Stimulated activated memory B cell treated with anti-CD40 and anti-IgM and Interleukin-4, amounts not matched to agents 10 μg/mL and 1 μg/mL and 100 μg/mL, for 72 hours (primary cell): Measurements from ENCODE around the gene AQP2.

Source experiments
- ATAC-seq: fragments of 150-1000 bp; cut with Tn5 transposase; 2 replicates; pipeline ENCODE4 v1.10.0; 2021
- H3K27ac Mint-ChIP-seq: one replicate; pipeline ENCODE4 v1.8.0; 2022; ENCODE audit warnings: mild to moderate bottlenecking, mixed read lengths
- H3K27me3 Mint-ChIP-seq: one replicate; pipeline ENCODE4 v1.8.0; 2022; ENCODE audit warnings: mixed read lengths
- H3K36me3 Mint-ChIP-seq: one replicate; pipeline ENCODE4 v1.8.0; 2022; ENCODE audit warnings: mixed read lengths
- H3K4me1 Mint-ChIP-seq: one replicate; pipeline ENCODE4 v1.8.0; 2022; ENCODE audit warnings: mixed read lengths
- H3K4me3 Mint-ChIP-seq: one replicate; pipeline ENCODE4 v1.8.0; 2022; ENCODE audit warnings: mild to moderate bottlenecking, moderate library complexity, mixed read lengths
- H3K9me3 Mint-ChIP-seq: one replicate; pipeline ENCODE4 v1.8.0; 2022; ENCODE audit warnings: mixed read lengths

The AQP2 gene

GRCh38 chr12:49944046-49944445 is 6.5 kb upstream of the AQP2 start:
- no peak for ATAC-seq
- Mint-ChIP-seq H3K36me3 (no peaks in the 10 kb centered on the region), H3K4me3 (no peak overlapping the region), H3K27me3 (peaks cover 30% of the 10 kb centered on the region), H3K27ac (no peak overlapping the region), H3K9me3 (no peaks in the 10 kb centered on the region), H3K4me1 (peaks cover 22% of the 10 kb centered on the region)

- Mint-ChIP-seq H3K36me3 (no peaks in the 10 kb centered on the region), H3K4me3 (no peak overlapping the region), H3K27ac (no peak overlapping the region), H3K27me3 (peaks cover 37% of the 10 kb centered on the region), H3K4me1 (peaks cover 22% of the 10 kb centered on the region), H3K9me3 (no peaks in the 10 kb centered on the region)
- ATAC-seq: no peak
These were observed 5.8 kb upstream of the AQP2 start for GRCh38 chr12:49944718-49945117.

- peak; percentile 93 for ATAC-seq
- H3K27ac Mint-ChIP-seq: peak overlapping the region; percentile 71
These were observed 5.0 kb upstream of the AQP2 start for GRCh38 chr12:49945394-49946080.

DNA sequence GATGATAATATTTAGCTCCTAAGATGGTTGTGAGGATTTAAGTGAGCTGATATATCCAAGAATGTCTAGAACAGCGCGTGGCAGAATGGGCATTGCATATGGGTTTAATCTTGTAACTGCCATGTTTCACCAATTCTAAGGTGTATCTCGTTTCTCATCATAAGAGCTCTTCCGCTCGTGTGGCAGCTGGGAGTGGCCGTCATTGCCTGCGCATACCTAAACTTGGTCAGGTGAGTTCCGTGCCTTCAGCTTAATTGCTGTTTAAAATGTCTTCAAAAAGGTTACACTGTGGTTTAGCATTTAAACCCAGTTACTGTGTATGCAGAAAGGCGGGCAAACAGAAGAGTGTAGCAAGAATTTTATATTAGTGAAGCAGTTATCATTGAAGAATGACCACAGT is 4.5 kb upstream of the AQP2 start:
- ATAC-seq: no peak
- peaks cover 51% of the 10 kb centered on the region for H3K27me3 Mint-ChIP-seq
- H3K27ac Mint-ChIP-seq: peak overlapping the region; percentile 71
- H3K4me3 Mint-ChIP-seq: no peak overlapping the region
- H3K9me3 Mint-ChIP-seq: no peaks in the 10 kb centered on the region
- H3K4me1 Mint-ChIP-seq: peaks cover 22% of the 10 kb centered on the region
- H3K36me3 Mint-ChIP-seq: no peaks in the 10 kb centered on the region

More at GRCh38 chr12:49945394-49946080, 5.0 kb upstream of the AQP2 start:
- peak overlapping the region; percentile 80 for H3K4me3 Mint-ChIP-seq
- H3K9me3 Mint-ChIP-seq: no peaks in the 10 kb centered on the region
- H3K4me1 Mint-ChIP-seq: peaks cover 22% of the 10 kb centered on the region
- no peaks in the 10 kb centered on the region for H3K36me3 Mint-ChIP-seq
- peaks cover 45% of the 10 kb centered on the region for H3K27me3 Mint-ChIP-seq

DNA sequence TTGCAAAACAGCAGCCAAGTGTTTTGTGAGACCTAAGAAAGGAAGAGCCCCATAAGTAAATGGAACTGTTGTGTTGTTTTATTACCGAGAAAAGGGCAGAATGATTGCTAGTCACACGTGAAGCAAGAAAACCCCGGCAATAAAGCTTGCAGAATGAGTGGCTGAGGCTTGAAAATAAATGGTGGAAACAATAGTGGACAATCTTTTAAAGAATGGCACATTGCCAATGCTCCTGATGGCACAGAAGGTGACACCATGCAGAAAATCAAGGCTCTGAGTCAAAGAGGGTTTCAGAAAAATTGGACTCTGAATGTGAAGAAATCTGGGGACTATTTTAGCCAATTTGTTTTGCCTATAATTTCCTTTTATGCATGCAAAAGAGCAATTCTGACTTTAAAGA is 4.0 kb upstream of the AQP2 start:
- no peak overlapping the region for H3K27ac Mint-ChIP-seq
- ATAC-seq: no peak
- H3K4me3 Mint-ChIP-seq: no peak overlapping the region
- H3K27me3 Mint-ChIP-seq: peaks cover 51% of the 10 kb centered on the region
- H3K36me3 Mint-ChIP-seq: no peaks in the 10 kb centered on the region
- peaks cover 22% of the 10 kb centered on the region for H3K4me1 Mint-ChIP-seq
- H3K9me3 Mint-ChIP-seq: no peaks in the 10 kb centered on the region

GRCh38 chr12:49947593-49948226 is 2.8 kb upstream of the AQP2 start:
- peaks cover 52% of the 10 kb centered on the region for H3K27me3 Mint-ChIP-seq
- H3K27ac Mint-ChIP-seq: no peak overlapping the region
- peaks cover 19% of the 10 kb centered on the region for H3K4me1 Mint-ChIP-seq
- H3K9me3 Mint-ChIP-seq: no peaks in the 10 kb centered on the region
- H3K36me3 Mint-ChIP-seq: no peaks in the 10 kb centered on the region
- ATAC-seq: no peak
- H3K4me3 Mint-ChIP-seq: no peak overlapping the region

- H3K36me3 Mint-ChIP-seq: no peaks in the 10 kb centered on the region
- no peaks in the 10 kb centered on the region for H3K9me3 Mint-ChIP-seq
- H3K27ac Mint-ChIP-seq: no peak overlapping the region
- ATAC-seq: no peak
- H3K27me3 Mint-ChIP-seq: peaks cover 66% of the 10 kb centered on the region
- H3K4me1 Mint-ChIP-seq: peaks cover 19% of the 10 kb centered on the region
- H3K4me3 Mint-ChIP-seq: no peak overlapping the region
These were observed 1.4 kb upstream of the AQP2 start for GRCh38 chr12:49948866-49949845.

GRCh38 chr12:49949866-49950265 is 671 bp upstream of the AQP2 start:
- peaks cover 19% of the 10 kb centered on the region for H3K4me1 Mint-ChIP-seq
- no peak overlapping the region for H3K27ac Mint-ChIP-seq

GRCh38 chr12:49951411-49952240 is 1.1 kb downstream of the AQP2 start:
- peaks cover 6% of the 10 kb centered on the region for H3K4me1 Mint-ChIP-seq
- peaks cover 71% of the 10 kb centered on the region for H3K27me3 Mint-ChIP-seq
- no peaks in the 10 kb centered on the region for H3K36me3 Mint-ChIP-seq
- H3K27ac Mint-ChIP-seq: no peak overlapping the region
- ATAC-seq: no peak
- no peaks in the 10 kb centered on the region for H3K9me3 Mint-ChIP-seq
- H3K4me3 Mint-ChIP-seq: no peak overlapping the region

More at GRCh38 chr12:49949866-49950265, 671 bp upstream of the AQP2 start:
- ATAC-seq: no peak
- H3K9me3 Mint-ChIP-seq: no peaks in the 10 kb centered on the region
- no peaks in the 10 kb centered on the region for H3K36me3 Mint-ChIP-seq
- H3K27me3 Mint-ChIP-seq: peaks cover 73% of the 10 kb centered on the region
- no peak overlapping the region for H3K4me3 Mint-ChIP-seq

GRCh38 chr12:49952391-49953055 is 2.0 kb downstream of the AQP2 start:
- Mint-ChIP-seq H3K36me3 (no peaks in the 10 kb centered on the region), H3K27me3 (peaks cover 80% of the 10 kb centered on the region), H3K9me3 (no peaks in the 10 kb centered on the region), H3K4me3 (no peak overlapping the region), H3K27ac (no peak overlapping the region), H3K4me1 (peaks cover 6% of the 10 kb centered on the region)
- no peak for ATAC-seq

DNA sequence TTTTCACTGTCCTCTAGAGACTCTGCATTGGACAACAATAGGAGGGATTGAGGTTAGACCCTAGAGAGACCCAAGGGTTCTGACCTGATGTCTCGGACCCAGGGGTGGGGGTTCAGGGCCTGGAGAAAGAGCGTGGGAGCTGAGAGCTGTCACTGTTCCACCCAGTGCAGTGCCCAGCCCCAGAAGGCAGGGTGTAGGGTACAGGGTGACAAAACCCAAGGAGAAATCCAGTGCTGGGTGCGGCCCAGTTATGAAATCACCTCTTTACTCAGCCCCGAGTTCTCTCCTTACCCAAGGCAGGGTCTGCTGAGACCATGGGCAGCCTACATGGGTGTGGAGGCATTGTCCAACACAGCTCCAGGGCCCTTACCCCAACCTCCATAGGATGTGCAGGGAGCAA is 2.6 kb downstream of the AQP2 start:
- no peaks in the 10 kb centered on the region for H3K9me3 Mint-ChIP-seq
- no peaks in the 10 kb centered on the region for H3K36me3 Mint-ChIP-seq
- ATAC-seq: no peak
- H3K27ac Mint-ChIP-seq: no peak overlapping the region
- H3K4me1 Mint-ChIP-seq: peaks cover 6% of the 10 kb centered on the region
- no peak overlapping the region for H3K4me3 Mint-ChIP-seq
- H3K27me3 Mint-ChIP-seq: peaks cover 80% of the 10 kb centered on the region

- H3K27me3 Mint-ChIP-seq: peaks cover 80% of the 10 kb centered on the region
These were observed 3.7 kb downstream of the AQP2 start for GRCh38 chr12:49953961-49954846.

More at GRCh38 chr12:49953961-49954846, 3.7 kb downstream of the AQP2 start:
- Mint-ChIP-seq H3K36me3 (no peaks in the 10 kb centered on the region), H3K9me3 (no peaks in the 10 kb centered on the region), H3K4me3 (no peak overlapping the region), H3K4me1 (peaks cover 6% of the 10 kb centered on the region), H3K27ac (no peak overlapping the region)
- no peak for ATAC-seq
